ENCODE measurements around the gene XPO4. TPM values are rescaled to one million over a fixed set of nuclear protein-coding genes. Genes with fewer than 3 reads are reported as not detected.

XPO4 gene
- total RNA-seq, 6 donors from 2014 or later: 15.7 to 33.0 (median 17.4) TPM

GRCh38 chr13:20860844-20861243, 41.7 kb downstream of the XPO4 start:
- DNase-seq (no peak), ATAC-seq (ENCODE audit: low FRiP score in 2 of 2) (no peak)
- Histone ChIP-seq H3K9me3 (no peaks in the 10 kb centered on the region), H3K27ac (no peak overlapping the region), H3K27me3 (no peaks in the 10 kb centered on the region), H3K4me1 (peaks cover 0 to 2% (median 0%) of the 10 kb centered on the region in 4 donors), H3K4me3 (no peak overlapping the region), H3K36me3 (peaks cover 0 to 26% (median 0%) of the 10 kb centered on the region in 4 donors)
- TF ChIP-seq EP300 (IDR thresholded peaks at IDR 0.05) (no peak), CTCF (IDR thresholded peaks at IDR 0.05) (no peak), POLR2AphosphoS5 (IDR thresholded peaks at IDR 0.05) (no peak), POLR2A (IDR thresholded peaks at IDR 0.05) (no peak)

- 93 to 95% methylated on average over 5 of the region's 5 CpGs for WGBS, 2 donors
- DNase-seq: no peak
- Histone ChIP-seq H3K9me3 (no peaks in the 10 kb centered on the region), H3K27me3 (no peaks in the 10 kb centered on the region), H3K4me3 (no peak overlapping the region), H3K36me3 (peaks cover 0 to 26% (median 0%) of the 10 kb centered on the region in 4 donors), H3K27ac (no peak overlapping the region), H3K4me1 (no peaks in the 10 kb centered on the region)
- ATAC-seq (ENCODE audit: low FRiP score in 2 of 2): no peak
- TF ChIP-seq POLR2AphosphoS5 (IDR thresholded peaks at IDR 0.05): no peak
- no peak for TF ChIP-seq CTCF (IDR thresholded peaks at IDR 0.05)
- no peak for TF ChIP-seq POLR2A (IDR thresholded peaks at IDR 0.05)
- no peak for TF ChIP-seq EP300 (IDR thresholded peaks at IDR 0.05)
These were observed 45.9 kb downstream of the XPO4 start for GRCh38 chr13:20856650-20857049.

- Histone ChIP-seq H3K27ac (no peak overlapping the region), H3K9me3 (no peaks in the 10 kb centered on the region), H3K4me3 (no peak overlapping the region), H3K27me3 (no peaks in the 10 kb centered on the region), H3K4me1 (peaks cover 0 to 11% (median 0%) of the 10 kb centered on the region in 4 donors), H3K36me3 (peaks cover 0 to 13% (median 0%) of the 10 kb centered on the region in 4 donors)
- no peak for TF ChIP-seq POLR2AphosphoS5 (IDR thresholded peaks at IDR 0.05)
- TF ChIP-seq POLR2A (IDR thresholded peaks at IDR 0.05): no peak
- no peak for TF ChIP-seq EP300 (IDR thresholded peaks at IDR 0.05)
- TF ChIP-seq CTCF (IDR thresholded peaks at IDR 0.05): no peak
- DNase-seq (peak in 1 of 2 donors; percentile 49), ATAC-seq (ENCODE audit: low FRiP score in 2 of 2) (no peak)
- 81 to 87% methylated on average over 4 of the region's 4 CpGs for WGBS, 2 donors
These were observed 50.6 kb downstream of the XPO4 start for GRCh38 chr13:20851844-20852402.

- peaks cover 0 to 11% (median 2%) of the 10 kb centered on the region in 4 donors for H3K4me1 ChIP-seq
- no peaks in the 10 kb centered on the region for H3K9me3 ChIP-seq
- H3K4me3 ChIP-seq: no peak overlapping the region
- TF ChIP-seq POLR2A (IDR thresholded peaks at IDR 0.05): no peak
- TF ChIP-seq CTCF (IDR thresholded peaks at IDR 0.05): no peak
- no peak for TF ChIP-seq EP300 (IDR thresholded peaks at IDR 0.05)
- TF ChIP-seq POLR2AphosphoS5 (IDR thresholded peaks at IDR 0.05): no peak
- DNase-seq: no peak
- H3K36me3 ChIP-seq: peaks cover 0 to 2% (median 0%) of the 10 kb centered on the region in 4 donors
- no peak for ATAC-seq (ENCODE audit: low FRiP score in 2 of 2)
- WGBS, 2 donors: 69 to 71% methylated on average over 1 of the region's 1 CpG
- H3K27ac ChIP-seq: no peak overlapping the region
- H3K27me3 ChIP-seq: no peaks in the 10 kb centered on the region
These were observed 53.6 kb downstream of the XPO4 start for GRCh38 chr13:20848944-20849343.

- no peak overlapping the region for H3K4me3 ChIP-seq
- no peaks in the 10 kb centered on the region for H3K9me3 ChIP-seq
- H3K36me3 ChIP-seq: no peaks in the 10 kb centered on the region
- no peak for DNase-seq
- ATAC-seq (ENCODE audit: low FRiP score in 2 of 2): no peak
- H3K27me3 ChIP-seq: no peaks in the 10 kb centered on the region
- no peak overlapping the region for H3K27ac ChIP-seq
- TF ChIP-seq CTCF (IDR thresholded peaks at IDR 0.05) (no peak), POLR2A (IDR thresholded peaks at IDR 0.05) (no peak), POLR2AphosphoS5 (IDR thresholded peaks at IDR 0.05) (no peak), EP300 (IDR thresholded peaks at IDR 0.05) (no peak)
- peaks cover 0 to 11% (median 5%) of the 10 kb centered on the region in 4 donors for H3K4me1 ChIP-seq
These were observed 54.3 kb downstream of the XPO4 start for GRCh38 chr13:20848203-20848602.
